Iris pigment epithelial cell (primary cell): ENCODE data around the gene IYD.

Experiments
- DNase-seq: peaks from one replicate; pipeline ENCODE4 v3.0.0-alpha.2; 2011; ENCODE audit warnings: low read depth

The IYD gene

GRCh38 chr6:150395388-150396009 is 26.7 kb downstream of the IYD start:
- DNase-seq, result peak; percentile 55

GRCh38 chr6:150403458-150404246 is 34.8 kb downstream of the IYD start:
- DNase-seq, result peak; percentile 92

GRCh38 chr6:150406948-150407347 is 38.1 kb downstream of the IYD start:
- no peak for DNase-seq

GRCh38 chr6:150408842-150409241 is 40.0 kb downstream of the IYD start:
- no peak for DNase-seq

- DNase-seq, result no peak
Observed at GRCh38 chr6:150409576-150410066, 40.8 kb downstream of the IYD start.

GRCh38 chr6:150410399-150410798 is 41.6 kb downstream of the IYD start:
- no peak for DNase-seq

- DNase-seq, result peak; percentile 54
Observed at GRCh38 chr6:150410906-150411305, 42.1 kb downstream of the IYD start.

- DNase-seq, result no peak
Observed at GRCh38 chr6:150412221-150412620, 43.4 kb downstream of the IYD start.

GRCh38 chr6:150413198-150413597 is 44.4 kb downstream of the IYD start:
- no peak for DNase-seq

GRCh38 chr6:150413781-150414281 is 45.0 kb downstream of the IYD start:
- no peak for DNase-seq

- no peak for DNase-seq
Observed at GRCh38 chr6:150416128-150416527, 47.3 kb downstream of the IYD start.

GRCh38 chr6:150417250-150417649 is 48.4 kb downstream of the IYD start:
- DNase-seq, result no peak

GRCh38 chr6:150417899-150418826 is 49.4 kb downstream of the IYD start:
- DNase-seq, result peak; percentile 85

GRCh38 chr6:150418827-150419594 is 50.2 kb downstream of the IYD start:
- peak; percentile 57 for DNase-seq

GRCh38 chr6:150420428-150420827 is 51.6 kb downstream of the IYD start:
- no peak for DNase-seq

- no peak for DNase-seq
Observed at GRCh38 chr6:150420926-150421325, 52.1 kb downstream of the IYD start.

GRCh38 chr6:150425508-150425907 is 56.7 kb downstream of the IYD start:
- DNase-seq, result no peak

GRCh38 chr6:150426198-150426597 is 57.4 kb downstream of the IYD start:
- no peak for DNase-seq

- no peak for DNase-seq
Observed at GRCh38 chr6:150427037-150427602, 58.3 kb downstream of the IYD start.

- no peak for DNase-seq
Observed at GRCh38 chr6:150427843-150428242, 59.0 kb downstream of the IYD start.

- DNase-seq, result no peak
Observed at GRCh38 chr6:150430815-150431214, 62.0 kb downstream of the IYD start.
